HG03460 (cell line): ENCODE results near the gene KCNF1.

ENCODE experiments used
- ATAC-seq: cut with Tn5 transposase; IDR thresholded peaks from one replicate; pipeline ENCODE4 v1.9.1; 2021; ENCODE audit not compliant: unreplicated experiment

The KCNF1 gene

DNA sequence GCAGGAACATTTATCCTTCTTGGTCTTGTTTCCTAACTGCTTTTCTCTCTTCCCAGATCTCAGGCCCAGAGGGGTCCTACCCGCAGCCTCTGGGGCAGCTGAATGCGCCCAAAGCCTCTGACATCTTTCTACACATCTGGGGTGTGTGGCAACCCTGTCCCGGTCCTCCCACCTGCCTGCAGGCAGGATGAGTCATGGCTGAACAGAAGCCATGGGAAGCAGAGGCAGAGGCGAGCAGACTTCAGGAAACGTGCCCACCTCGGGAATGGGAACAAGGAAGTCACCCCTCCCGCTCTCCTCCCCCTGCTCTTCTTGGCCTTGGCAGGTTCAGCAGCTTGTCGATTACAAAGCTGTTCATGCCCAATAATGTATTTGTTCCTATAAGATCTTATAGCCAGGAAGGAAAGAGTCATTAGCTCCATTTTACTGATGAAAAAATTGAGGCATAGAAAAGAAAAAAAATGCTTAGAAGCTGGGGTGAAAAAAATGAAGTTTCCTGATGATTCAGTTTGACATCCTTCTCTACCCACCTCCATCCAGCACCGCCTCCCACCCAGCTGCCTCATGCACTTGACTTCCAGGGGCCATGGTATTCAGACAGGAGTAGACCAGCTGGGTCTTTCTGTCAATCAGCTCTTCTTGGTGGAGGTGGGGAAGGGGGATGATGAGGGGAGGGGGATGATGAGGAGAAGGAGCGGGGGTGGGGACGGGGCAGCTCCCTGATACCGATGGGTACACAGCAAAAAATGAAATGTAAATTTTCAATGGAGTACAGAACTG is 10.4 kb upstream of the KCNF1 start:
- no peak for ATAC-seq

DNA sequence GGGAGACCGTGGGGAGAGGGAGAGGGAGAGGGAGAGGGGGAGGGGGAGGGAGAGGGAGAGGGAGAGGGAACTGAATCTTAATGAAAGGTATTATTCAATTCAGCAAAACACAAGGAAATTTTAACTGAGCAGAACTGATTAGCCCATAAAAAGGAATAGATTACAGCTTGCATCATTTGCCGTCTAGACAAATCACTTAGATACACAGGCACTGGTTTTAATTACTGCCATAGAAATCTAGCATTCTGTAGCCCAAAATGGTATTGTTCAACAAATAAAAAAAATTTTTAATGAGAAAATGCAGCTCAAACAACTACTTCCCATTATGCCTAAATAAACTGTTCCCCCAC is 7.9 kb upstream of the KCNF1 start:
- ATAC-seq, result no peak

DNA sequence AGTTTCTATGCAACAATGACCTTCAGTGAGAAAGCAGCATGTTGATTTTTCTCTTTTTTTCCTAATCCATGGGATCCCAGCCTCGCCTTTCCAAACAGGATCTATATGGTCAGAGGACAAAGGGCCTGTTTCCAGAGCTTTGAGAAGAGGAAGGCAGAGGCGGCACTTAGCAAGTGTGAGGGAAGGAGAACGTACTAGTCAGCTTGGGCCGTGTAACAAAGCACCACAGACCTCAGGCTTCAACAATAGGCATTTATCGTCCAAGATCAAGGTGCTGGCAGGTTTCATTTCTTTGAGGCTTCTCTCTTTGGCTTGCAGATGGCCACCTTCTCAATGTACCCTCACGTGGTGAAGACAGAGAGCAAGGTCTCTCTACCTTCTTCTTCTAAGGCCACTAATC is 7.3 kb upstream of the KCNF1 start:
- no peak for ATAC-seq

DNA sequence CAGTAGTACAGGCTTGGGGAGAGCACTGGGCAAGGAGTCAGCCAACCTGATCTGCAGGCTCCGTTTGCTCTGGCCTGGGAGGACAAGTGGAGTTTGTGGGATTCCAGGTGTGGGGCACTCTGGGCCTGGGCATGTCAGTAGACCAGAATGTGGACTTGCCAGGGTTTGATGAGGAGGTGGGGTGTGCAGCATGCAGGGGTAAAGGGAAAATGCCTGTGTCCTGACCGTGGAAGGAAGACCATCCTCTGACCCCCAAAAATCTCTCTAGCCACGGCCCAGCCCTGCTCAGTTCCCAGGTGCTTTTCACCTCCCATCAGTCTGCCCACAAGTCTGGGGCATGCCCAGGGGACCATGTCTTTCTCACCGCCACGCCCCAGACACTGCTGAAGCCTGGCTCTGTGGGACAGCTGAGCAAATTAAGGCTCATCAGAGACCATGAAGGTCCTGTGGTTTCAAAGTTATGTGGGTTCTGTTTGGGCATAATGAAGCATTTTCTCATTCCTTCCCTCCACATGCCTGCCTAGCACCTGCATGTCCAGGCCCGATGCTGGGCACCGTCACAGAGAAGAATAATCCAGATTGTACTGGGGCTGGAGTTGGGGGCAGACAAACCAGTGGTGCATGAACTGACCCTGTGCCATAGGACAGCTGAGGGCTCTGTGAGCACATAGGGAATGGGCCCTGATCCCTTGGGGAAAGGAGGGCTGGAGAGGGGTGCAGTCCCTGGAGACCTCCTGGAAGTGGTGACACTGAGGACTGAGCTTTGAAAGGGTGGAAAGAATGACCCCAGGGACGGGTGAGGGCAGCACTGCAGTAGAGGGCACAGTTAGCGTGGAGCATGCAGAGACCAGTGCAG is 6.5 kb upstream of the KCNF1 start:
- ATAC-seq, result no peak

DNA sequence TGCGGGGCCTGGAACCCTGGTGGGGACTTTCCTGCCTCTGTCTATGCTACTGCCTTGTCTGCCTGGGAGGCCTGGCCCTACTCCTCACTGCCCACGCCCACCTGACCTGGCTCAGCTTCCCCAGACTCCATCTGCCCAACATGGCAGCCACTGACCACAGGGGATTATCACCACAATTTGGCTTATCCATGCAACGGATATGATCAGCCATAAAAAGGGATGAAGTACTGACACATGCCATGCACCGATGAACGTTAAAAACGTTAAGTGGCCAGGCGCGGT is 5.9 kb upstream of the KCNF1 start:
- no peak for ATAC-seq

DNA sequence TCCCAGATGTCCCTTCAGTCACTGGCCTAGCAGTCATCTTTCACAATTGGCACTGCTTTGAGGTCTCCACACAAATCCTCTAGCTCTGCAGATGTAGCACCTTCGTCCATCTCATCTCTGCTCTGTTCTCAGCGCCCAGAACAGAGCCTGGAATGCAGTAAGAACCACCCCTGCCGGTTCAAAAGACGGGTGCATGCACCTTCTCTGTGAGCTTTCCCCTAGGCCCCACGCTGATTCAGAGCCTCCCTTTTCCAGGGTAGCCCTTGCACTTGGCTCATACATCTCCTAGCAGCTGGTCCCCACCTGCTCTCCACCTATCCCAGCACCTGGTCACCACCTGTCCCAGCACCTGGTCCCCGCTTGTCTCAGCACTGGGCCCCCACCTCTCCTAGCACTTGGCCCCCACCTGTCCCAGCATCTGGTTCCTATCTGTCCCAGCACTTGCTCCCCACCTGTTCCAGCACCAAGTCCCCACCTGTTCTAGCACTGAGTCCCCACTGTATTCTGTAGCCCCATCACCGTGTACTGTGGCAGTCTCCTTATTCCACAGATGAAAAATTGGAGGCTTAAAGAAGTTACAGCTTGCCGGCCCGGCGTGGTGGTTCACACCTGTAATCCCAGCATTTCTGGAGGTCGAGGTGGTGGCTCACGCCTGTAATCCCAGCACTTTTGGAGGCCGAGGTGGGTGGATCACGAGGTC is 4.7 kb upstream of the KCNF1 start:
- ATAC-seq, result no peak

DNA sequence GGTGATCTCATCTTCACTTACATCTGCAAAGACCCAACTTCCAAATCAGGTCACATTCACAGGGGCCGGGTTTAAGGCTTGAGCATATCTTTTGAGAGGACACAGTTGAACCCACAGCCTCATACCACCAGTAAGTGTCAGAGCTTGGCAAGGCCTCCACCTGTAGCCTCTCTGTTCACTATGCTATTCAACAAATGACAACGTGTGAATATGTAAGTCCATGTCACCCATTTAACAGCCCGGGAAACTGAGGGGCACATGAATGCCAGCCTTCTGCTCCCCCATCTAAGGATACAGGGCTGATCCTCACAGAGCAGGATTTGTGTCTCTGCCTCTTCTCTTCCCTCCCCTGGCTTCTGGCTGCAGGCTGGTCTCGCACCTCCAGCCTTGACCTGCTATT is 3.5 kb upstream of the KCNF1 start:
- ATAC-seq, result no peak

DNA sequence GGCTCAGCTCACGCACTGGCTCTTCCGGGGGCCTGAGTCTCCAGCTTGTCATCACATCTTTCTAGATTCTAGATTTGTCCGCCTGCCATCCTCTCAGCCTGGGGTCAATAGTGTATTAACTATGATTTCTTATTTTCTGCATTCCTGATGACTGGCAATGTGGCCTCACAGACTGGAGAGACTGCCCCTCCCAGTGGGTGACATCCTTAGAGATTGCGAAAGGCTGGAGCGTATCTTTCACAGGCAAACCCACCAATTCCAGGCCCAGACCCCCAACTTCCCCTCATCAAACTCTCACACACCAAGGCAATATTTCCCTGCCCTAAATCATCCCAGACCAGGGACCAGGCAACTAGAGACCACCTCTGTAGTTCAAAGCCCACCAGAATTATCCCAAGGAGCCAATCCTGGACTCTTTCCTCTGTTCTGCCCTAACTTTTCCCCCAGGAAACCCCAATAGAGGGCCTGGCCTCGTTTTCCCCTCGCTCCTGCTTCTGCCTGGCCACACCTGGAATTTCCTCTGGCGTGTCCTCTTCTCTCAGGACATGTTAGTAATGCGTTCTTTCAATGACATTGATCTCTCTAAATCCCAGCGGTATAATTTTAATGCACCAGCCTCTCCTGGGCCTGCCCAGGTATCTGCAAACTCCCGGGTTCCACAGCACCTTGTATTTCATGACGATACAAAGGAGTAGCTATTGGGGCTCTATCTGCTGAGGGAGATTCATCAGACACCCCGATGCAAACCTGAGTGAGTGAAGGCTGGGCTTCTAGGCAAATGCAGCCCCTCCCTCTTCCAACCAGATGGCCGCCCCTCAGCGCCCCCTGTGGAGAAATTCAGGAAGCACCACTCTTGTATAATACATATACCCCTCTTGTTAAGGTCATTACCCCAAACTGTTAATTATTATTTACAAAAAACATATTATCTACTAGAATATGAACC is 2.4 kb upstream of the KCNF1 start:
- no peak for ATAC-seq

DNA sequence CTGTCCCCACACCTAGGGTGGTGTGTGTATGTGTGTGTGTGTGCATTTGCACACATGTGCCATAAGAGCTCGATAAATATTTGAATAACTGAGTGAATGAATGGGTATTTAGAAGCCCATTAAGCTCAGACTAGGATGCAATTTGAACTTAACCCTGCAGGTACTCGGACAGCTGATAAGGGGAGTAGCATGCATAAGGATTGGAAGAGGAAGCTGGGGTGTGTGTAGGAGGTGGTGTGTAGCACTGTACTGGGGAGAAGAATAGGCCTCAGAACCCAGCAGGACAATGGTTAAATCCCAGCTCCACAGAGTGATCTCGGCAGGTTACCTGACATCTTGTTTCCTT is 1.8 kb upstream of the KCNF1 start:
- no peak for ATAC-seq

DNA sequence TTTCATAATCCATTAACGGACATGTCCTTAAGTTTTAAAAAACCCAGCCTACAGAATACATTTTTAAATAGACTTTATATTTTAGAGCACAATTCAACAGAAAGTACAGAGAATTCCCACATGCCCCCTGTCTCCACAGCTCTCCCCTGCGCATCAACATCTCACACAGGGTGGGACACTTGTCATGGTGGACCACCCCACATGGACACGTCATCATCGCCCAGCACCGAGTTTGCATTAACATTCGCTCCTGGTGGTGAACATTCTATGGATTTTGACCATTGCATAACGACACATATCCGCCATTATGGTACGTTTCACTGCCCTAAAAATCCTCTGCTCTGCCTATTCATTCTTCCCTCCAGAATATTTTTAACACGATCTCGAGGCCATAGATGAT is 1.1 kb upstream of the KCNF1 start:
- ATAC-seq, result no peak

DNA sequence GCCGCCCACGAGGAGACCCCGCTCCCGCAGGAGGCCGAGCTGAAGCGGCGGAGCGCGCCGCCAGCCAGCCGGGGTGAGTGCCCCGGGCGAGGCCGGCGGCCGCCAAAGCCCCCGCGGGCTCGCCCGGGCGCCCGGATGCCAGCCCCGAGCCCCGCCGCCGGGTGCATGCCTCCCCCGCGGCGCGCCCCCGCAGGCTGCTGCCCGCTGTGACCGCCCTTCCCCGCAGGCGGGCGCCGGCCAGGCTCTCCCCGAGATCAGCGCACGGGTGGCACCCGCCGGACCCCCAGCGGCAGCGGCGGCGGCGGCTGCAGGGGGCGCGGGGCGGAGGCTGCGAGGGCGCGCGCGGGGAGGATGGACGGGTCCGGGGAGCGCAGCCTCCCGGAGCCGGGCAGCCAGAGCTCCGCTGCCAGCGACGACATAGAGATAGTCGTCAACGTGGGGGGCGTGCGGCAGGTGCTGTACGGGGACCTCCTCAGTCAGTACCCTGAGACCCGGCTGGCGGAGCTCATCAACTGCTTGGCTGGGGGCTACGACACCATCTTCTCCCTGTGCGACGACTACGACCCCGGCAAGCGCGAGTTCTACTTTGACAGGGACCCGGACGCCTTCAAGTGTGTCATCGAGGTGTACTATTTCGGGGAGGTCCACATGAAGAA is 470 bp downstream of the KCNF1 start:
- no peak for ATAC-seq

DNA sequence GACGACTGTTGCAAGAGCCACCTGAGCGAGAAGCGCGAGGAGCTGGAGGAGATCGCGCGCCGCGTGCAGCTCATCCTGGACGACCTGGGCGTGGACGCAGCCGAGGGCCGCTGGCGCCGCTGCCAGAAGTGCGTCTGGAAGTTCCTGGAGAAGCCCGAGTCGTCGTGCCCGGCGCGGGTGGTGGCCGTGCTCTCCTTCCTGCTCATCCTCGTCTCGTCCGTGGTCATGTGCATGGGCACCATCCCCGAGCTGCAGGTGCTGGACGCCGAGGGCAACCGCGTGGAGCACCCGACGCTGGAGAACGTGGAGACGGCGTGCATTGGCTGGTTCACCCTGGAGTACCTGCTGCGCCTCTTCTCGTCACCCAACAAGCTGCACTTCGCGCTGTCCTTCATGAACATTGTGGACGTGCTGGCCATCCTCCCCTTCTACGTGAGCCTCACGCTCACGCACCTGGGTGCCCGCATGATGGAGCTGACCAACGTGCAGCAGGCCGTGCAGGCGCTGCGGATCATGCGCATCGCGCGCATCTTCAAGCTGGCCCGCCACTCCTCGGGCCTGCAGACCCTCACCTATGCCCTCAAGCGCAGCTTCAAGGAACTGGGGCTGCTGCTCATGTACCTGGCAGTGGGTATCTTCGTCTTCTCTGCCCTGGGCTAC is 1.2 kb downstream of the KCNF1 start:
- no peak for ATAC-seq

DNA sequence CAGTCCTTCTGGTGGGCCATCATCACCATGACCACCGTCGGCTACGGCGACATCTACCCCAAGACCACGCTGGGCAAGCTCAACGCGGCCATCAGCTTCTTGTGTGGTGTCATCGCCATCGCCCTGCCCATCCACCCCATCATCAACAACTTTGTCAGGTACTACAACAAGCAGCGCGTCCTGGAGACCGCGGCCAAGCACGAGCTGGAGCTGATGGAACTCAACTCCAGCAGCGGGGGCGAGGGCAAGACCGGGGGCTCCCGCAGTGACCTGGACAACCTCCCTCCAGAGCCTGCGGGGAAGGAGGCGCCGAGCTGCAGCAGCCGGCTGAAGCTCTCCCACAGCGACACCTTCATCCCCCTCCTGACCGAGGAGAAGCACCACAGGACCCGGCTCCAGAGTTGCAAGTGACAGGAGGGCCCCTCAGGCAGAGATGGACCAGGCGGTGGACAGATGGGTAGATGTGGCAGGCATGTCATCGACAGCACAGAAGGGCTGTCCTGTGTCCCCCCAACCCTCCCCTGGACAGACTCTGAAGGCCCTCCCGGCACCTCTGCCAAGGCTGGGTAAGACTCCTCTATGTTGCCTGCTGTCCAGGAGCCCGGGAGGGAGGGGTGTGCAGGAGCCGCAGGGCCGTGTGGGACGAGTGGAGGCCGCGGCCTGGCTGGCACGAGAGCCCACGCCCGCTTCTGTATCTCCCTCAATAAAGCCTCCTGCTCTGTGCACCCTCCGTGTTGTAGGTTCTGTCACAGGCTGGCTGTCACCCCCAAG is 2.0 kb downstream of the KCNF1 start:
- no peak for ATAC-seq

DNA sequence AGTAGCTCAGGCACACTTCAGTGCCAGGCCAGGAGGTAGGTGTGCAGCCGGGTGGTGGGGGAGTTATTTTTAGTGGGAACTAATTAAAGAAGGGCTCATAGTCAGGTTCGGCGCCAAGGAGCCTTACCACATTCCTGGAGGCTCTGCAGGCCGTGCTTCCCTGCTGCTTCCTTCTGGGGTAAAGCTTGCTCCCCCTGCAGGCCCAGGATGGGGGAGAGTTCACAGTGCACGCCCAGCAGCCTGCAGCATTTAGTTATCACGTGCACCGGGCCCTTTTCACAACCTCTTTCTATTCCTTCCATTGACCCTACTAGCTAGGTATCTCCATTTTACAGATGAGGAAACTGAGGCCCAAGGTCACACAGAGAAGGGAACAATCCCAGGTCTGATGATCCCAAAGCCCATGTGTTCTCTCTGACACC is 2.5 kb downstream of the KCNF1 start:
- no peak for ATAC-seq

DNA sequence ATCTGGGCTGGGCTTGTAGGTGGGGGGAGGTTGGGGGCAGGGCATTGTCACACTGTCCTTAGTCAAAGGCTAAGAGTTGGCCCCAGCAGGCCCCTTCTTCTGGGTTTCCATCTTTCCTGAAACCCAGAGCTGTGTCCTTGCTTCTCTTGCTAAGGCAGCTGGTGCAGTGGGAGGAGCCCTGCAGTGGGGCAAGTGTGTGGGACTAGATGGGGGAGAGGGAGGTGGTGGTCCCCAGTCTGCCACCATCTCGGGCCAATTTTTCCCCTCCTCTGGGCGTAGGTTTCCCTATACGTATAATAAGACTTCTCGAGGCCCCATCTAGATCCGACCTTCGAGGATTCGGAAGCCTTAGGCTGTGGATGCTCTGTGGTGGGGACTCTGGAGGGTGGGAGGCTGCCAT is 3.5 kb downstream of the KCNF1 start:
- no peak for ATAC-seq

DNA sequence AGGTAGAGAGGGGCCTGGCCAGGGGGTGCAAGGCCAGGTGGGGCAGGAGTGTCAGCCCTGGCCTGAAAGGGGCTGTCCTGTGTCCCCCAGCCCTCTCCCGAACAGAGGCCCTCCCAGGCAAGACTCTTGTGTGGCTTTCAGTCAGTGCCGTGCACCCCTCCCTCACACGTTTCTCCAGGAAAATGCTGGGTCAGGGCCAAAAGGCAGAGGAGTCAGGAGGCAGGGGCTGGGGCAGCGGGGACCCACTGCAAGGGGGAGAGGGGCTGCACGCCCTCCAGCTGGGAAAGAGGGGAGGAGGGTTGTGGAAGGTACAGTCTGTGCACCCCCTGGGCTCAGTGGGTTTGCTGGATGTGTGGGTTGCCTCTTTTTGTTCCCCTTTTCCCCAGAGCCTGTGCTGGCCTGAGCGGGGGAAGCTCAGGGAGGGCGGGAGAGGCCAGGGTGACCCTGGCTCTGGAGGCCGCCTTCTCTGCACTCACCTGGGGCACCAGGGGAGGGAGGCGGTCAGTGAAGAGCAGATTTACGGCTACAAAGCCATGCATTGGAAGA is 4.1 kb downstream of the KCNF1 start:
- ATAC-seq, result no peak

DNA sequence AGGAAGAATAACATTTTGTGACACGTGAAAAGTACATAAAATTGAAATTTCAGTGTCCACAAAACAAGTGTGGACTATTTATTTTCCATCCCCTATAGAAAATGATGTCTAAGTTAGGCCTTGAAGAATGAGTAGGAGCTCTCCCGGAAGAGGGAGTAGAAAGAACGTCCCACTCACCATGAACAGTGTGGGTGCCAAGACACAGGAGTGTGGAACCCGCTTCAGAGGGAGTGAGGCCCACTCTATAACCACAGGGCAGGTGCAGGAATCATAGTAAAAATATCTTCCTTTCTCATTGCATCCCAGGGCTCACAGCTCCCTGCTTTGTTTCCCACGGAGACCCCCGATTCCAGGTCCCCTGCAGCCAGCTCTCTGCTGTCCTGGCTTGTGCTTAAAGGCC is 5.2 kb downstream of the KCNF1 start:
- no peak for ATAC-seq

DNA sequence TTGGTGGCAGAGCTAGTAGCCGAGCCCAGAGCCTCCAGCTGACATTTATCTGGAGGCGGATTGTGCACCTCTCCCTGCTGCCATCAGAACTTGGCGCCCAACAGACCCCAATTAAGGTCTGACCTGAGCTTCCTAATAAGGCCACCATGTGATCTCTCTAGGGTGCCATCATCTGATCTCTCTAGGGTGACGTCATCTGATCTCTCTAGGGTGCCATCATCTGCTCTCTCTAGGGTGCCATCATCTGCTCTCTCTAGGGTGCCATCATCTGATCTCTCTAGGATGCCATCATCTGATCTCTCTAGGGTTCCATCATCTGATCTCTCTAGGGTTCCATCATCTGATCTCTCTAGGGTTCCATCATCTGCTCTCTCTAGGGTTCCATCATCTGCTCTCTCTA is 6.2 kb downstream of the KCNF1 start:
- no peak for ATAC-seq
